Measurements from ENCODE around the gene CDKN2B.
A peak's percentile ranks its signal among the peaks of the same experiment; 100 is the strongest.

- TF ChIP-seq RFX5 (IDR thresholded peaks at IDR 0.05; ENCODE audit: low read depth, low read length) (no peak), MXI1 (IDR thresholded peaks at IDR 0.05; ENCODE audit: borderline replicate concordance, low read depth, low read length) (no peak), CEBPB (IDR thresholded peaks at IDR 0.05; ENCODE audit: low read depth, low read length) (no peak), BHLHE40 (IDR thresholded peaks at IDR 0.05; ENCODE audit: low read depth, low read length) (no peak), POLR2A (IDR thresholded peaks at IDR 0.05; ENCODE audit: low read depth, low read length) (no peak), USF2 (IDR thresholded peaks at IDR 0.05; ENCODE audit: low read depth, low read length) (no peak)
- TF ChIP-seq, protein P1, sequence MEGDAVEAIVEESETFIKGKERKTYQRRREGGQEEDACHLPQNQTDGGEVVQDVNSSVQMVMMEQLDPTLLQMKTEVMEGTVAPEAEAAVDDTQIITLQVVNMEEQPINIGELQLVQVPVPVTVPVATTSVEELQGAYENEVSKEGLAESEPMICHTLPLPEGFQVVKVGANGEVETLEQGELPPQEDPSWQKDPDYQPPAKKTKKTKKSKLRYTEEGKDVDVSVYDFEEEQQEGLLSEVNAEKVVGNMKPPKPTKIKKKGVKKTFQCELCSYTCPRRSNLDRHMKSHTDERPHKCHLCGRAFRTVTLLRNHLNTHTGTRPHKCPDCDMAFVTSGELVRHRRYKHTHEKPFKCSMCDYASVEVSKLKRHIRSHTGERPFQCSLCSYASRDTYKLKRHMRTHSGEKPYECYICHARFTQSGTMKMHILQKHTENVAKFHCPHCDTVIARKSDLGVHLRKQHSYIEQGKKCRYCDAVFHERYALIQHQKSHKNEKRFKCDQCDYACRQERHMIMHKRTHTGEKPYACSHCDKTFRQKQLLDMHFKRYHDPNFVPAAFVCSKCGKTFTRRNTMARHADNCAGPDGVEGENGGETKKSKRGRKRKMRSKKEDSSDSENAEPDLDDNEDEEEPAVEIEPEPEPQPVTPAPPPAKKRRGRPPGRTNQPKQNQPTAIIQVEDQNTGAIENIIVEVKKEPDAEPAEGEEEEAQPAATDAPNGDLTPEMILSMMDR (conservative IDR thresholded peaks at IDR 0.05; ENCODE audit: low read depth, low read length) = peak; percentile 36
Measured at GRCh38 chr9:22009506-22009867, 382 bp upstream of the CDKN2B start.

Data from IMR-90 (cell line).